Spleen (tissue), 7 donors: ENCODE measurements around the gene WDFY2.

ENCODE experiments used
- POLR2A ChIP-seq, 3 donors: fragments of 450-650 bp; IDR thresholded peaks; one replicate each; pipeline ENCODE4 v1.5.1; 2017; ENCODE audit warnings: antibody characterized with exemption in 3 of 3, mild to moderate bottlenecking in 1 of 3
- TF ChIP-seq, protein P1 (sequence below), 11 experiments: fragments of 200-600 bp in 7 of 11; fragments of 450-650 bp in 4 of 11; sonication (generic) in 4 of 11; IDR thresholded peaks in 8 of 11; conservative IDR thresholded peaks in 3 of 11; 1 replicate in 7 of 11; 2 replicates in 4 of 11; pipeline versions ENCODE4 v1.4.0 to v1.8.0; 2016 to 2021; ENCODE audit warnings: antibody characterized with exemption in 11 of 11, inconsistent platforms in 4 of 11, mild to moderate bottlenecking in 1 of 11
- donor health status: DM: no; HTN: no; CAD: no; lungs with moderate emphysema.
- donor health status: DM: no; HTN: no; CAD: no.
- donor health status: DM: no; HTN: no; CAD: no.

DNA sequence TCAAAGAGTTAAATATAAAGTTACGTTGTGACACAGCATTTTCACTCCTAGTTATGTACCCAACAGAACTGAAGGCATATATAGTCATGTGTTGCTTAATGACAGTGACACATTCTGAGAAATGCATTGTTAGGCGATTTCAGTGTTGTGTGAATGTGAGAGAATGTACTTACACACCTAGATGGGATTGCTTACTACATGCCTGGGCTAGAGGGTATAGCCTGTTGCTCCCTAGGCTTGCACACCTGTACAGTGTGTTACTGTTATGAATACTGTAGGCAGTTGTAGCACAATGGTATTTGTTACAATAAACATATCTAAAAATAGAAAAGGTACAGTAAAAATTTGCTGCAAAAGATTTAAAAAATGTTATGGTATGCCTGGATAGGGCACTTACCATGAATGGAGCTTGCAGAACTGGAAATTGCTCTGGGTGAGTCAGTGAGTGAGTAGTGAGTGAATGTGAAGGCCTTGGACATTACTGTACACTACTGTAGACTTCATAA, 130.5 kb downstream of the WDFY2 start:
- TF ChIP-seq, protein P1, sequence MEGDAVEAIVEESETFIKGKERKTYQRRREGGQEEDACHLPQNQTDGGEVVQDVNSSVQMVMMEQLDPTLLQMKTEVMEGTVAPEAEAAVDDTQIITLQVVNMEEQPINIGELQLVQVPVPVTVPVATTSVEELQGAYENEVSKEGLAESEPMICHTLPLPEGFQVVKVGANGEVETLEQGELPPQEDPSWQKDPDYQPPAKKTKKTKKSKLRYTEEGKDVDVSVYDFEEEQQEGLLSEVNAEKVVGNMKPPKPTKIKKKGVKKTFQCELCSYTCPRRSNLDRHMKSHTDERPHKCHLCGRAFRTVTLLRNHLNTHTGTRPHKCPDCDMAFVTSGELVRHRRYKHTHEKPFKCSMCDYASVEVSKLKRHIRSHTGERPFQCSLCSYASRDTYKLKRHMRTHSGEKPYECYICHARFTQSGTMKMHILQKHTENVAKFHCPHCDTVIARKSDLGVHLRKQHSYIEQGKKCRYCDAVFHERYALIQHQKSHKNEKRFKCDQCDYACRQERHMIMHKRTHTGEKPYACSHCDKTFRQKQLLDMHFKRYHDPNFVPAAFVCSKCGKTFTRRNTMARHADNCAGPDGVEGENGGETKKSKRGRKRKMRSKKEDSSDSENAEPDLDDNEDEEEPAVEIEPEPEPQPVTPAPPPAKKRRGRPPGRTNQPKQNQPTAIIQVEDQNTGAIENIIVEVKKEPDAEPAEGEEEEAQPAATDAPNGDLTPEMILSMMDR (IDR thresholded peaks at IDR 0.05 in 8 of 11, conservative IDR thresholded peaks at IDR 0.05 in 3 of 11): no peak
- TF ChIP-seq POLR2A (IDR thresholded peaks at IDR 0.05): no peak
